Progenitor cell of endocrine pancreas (in vitro differentiated cells): ENCODE results near the gene ERAL1. TPM values are rescaled to one million over a fixed set of nuclear protein-coding genes. Genes with fewer than 3 reads are reported as not detected.
A peak's percentile ranks its signal among the peaks of the same experiment; 100 is the strongest.
"Not testable (repeated sequence)": the region's sequence is repeated elsewhere in the genome, so short reads cannot be mapped to it uniquely, and the experiment has no call there.

Experiments
- DNase-seq: peaks from one replicate; pipeline ENCODE4 v3.0.0; 2021; ENCODE audit warnings: low spot score; ENCODE audit not compliant: unreplicated experiment
- H3K27ac Mint-ChIP-seq: 2 replicates; pipeline ENCODE4 v1.8.0; 2021; ENCODE audit warnings: mild to moderate bottlenecking, moderate library complexity, mixed read lengths
- H3K27me3 Mint-ChIP-seq: 2 replicates; pipeline ENCODE4 v1.8.0; 2021; ENCODE audit warnings: mixed read lengths
- H3K36me3 Mint-ChIP-seq: 2 replicates; pipeline ENCODE4 v1.8.0; 2022; ENCODE audit warnings: mixed read lengths; ENCODE audit not compliant: insufficient read depth
- H3K4me1 Mint-ChIP-seq: 2 replicates; pipeline ENCODE4 v1.8.0; 2021; ENCODE audit warnings: low read depth, mixed read lengths
- H3K4me3 Mint-ChIP-seq: 2 replicates; pipeline ENCODE4 v1.8.0; 2021; ENCODE audit warnings: low read depth, mild to moderate bottlenecking, moderate library complexity, mixed read lengths
- H3K9me3 Mint-ChIP-seq: 2 replicates; pipeline ENCODE4 v1.8.0; 2021; ENCODE audit warnings: low read depth, mixed read lengths
- CTCF ChIP-seq: fragments of 200-600 bp; sonication (generic); IDR thresholded peaks from one replicate; pipeline ENCODE4 v1.5.0; 2021; ENCODE audit warnings: antibody characterized with exemption, mild to moderate bottlenecking; ENCODE audit not compliant: unreplicated experiment
- total RNA-seq: library from RNA; stranded (reverse); gene quantifications from 2 replicates; pipeline ENCODE4 v1.2.1, GENCODE V29; 2021

ERAL1 gene
- total RNA-seq, 1 donor from 2014 or later: 49.2 TPM

DNA sequence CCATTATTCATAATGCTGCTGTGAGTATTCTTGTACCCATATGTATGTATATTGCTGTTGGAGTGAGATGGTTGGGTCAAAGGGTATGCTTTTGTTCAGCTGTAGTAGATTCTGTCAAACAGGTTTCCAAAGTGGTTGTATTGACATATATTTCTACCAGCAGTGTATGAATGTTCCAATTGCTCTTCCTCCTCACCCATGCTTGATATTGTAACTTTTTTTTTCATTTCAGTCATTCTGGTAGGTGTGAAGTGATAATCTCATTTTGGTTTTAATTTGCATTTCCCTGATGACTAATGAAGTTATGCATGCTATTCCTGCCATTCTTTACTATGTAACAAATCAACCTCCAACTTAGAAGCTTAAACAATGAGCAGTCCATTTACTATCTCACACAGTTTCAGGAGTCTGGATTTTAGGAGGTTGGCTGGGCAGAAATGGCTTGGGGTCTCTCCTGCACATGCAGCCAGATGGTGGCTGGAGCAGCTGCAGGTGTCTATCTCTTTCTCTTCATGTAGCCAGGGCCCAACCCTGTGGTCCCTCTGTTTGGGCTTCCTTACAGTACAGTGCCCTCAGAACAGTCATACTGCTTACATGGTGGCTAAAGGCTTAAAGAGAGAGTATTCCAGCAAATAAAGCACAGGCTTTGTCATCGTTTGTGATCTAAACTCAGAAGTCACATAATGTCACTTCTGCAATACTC, 21.2 kb downstream of the ERAL1 start:
- H3K9me3 Mint-ChIP-seq: peaks cover 3% of the 10 kb centered on the region

GRCh38 chr17:28877150-28877711, 22.4 kb downstream of the ERAL1 start:
- H3K4me1 Mint-ChIP-seq, H3K4me3 Mint-ChIP-seq, H3K27ac Mint-ChIP-seq, DNase-seq, H3K9me3 Mint-ChIP-seq, H3K27me3 Mint-ChIP-seq: not testable (repeated sequence)
- H3K36me3 Mint-ChIP-seq: peaks cover 14% of the 10 kb centered on the region

More for the DNA sequence above, 21.2 kb downstream of the ERAL1 start:
- Mint-ChIP-seq H3K36me3 (peaks cover 14% of the 10 kb centered on the region), H3K27ac (no peak overlapping the region), H3K4me3 (no peak overlapping the region), H3K27me3 (no peaks in the 10 kb centered on the region), H3K4me1 (no peaks in the 10 kb centered on the region)
- no peak for DNase-seq
- no peak for TF ChIP-seq CTCF

GRCh38 chr17:28878158-28878910, 23.5 kb downstream of the ERAL1 start:
- no peaks in the 10 kb centered on the region for H3K4me1 Mint-ChIP-seq
- peaks cover 3% of the 10 kb centered on the region for H3K9me3 Mint-ChIP-seq
- DNase-seq: no peak
- H3K4me3 Mint-ChIP-seq: no peak overlapping the region
- no peaks in the 10 kb centered on the region for H3K27me3 Mint-ChIP-seq
- peaks cover 18% of the 10 kb centered on the region for H3K36me3 Mint-ChIP-seq
- TF ChIP-seq CTCF: no peak
- no peak overlapping the region for H3K27ac Mint-ChIP-seq

- peak; percentile 58 for TF ChIP-seq CTCF
- H3K4me3 Mint-ChIP-seq: no peak overlapping the region
- peaks cover 3% of the 10 kb centered on the region for H3K9me3 Mint-ChIP-seq
- no peak for DNase-seq
- H3K27ac Mint-ChIP-seq: peak overlapping the region; percentile 76
- peaks cover 18% of the 10 kb centered on the region for H3K36me3 Mint-ChIP-seq
- no peaks in the 10 kb centered on the region for H3K27me3 Mint-ChIP-seq
- H3K4me1 Mint-ChIP-seq: no peaks in the 10 kb centered on the region
Measured at GRCh38 chr17:28878981-28879380, 24.2 kb downstream of the ERAL1 start.

DNA sequence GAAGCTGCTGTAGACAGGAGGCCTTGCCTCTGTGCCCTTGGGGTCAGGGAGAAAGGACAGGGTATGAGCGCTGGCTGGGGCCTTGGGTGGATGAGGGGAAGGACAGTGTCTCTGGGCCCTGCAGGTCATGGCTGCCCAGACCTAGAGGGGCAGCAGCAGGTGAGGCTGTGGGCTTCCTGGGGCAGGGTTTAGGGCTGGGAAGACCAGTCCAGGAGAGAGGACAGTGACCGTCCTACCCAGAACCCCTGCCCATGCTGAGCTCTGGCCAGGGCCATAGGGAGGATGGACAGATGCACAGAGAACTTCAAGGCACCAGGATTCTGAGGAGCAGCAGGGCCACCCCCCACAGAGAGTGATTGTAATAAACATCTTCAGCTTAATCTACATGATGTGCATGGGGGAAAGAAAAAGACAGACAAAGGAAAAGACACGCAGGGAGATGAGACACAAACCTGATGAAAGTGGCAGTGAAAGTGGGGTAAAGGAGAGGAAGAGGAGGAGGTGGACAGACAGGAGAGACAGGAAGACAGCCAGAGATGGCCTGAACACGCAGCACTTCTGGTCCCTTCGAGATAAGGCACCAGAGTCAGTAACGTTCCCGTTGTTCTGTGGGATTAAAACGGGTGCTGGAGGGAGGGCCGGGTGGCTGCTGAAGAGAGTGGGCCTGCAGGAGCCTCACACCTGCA, 25.2 kb downstream of the ERAL1 start:
- Mint-ChIP-seq H3K4me3 (no peak overlapping the region), H3K36me3 (peaks cover 20% of the 10 kb centered on the region), H3K9me3 (peaks cover 3% of the 10 kb centered on the region), H3K27me3 (no peaks in the 10 kb centered on the region), H3K27ac (no peak overlapping the region), H3K4me1 (no peaks in the 10 kb centered on the region)
- no peak for TF ChIP-seq CTCF
- no peak for DNase-seq
